IPS-20b (cell line): ENCODE measurements around the gene BCAS3.

Source experiments
- H3K27ac ChIP-seq: one replicate; pipeline ENCODE4 v1.5.1; 2013; ENCODE audit warnings: low read length
- H3K27me3 ChIP-seq: 2 replicates; pipeline ENCODE4 v1.6.1; 2013; ENCODE audit warnings: mild to moderate bottlenecking, low read length, inconsistent platforms; ENCODE audit not compliant: insufficient read depth
- H3K36me3 ChIP-seq: 2 replicates; pipeline ENCODE4 v1.6.1; 2013; ENCODE audit warnings: low read depth, mild to moderate bottlenecking, inconsistent platforms, low read length, moderate library complexity; ENCODE audit not compliant: insufficient read depth
- H3K4me1 ChIP-seq: 2 replicates; pipeline ENCODE4 v1.6.1; 2013; ENCODE audit warnings: mild to moderate bottlenecking, control low read depth, inconsistent platforms, low read length, moderate library complexity; ENCODE audit not compliant: insufficient read depth
- H3K4me3 ChIP-seq: 2 replicates; pipeline ENCODE4 v1.5.1; 2013; ENCODE audit warnings: mild to moderate bottlenecking, low read length, inconsistent platforms
- H3K9ac ChIP-seq: 2 replicates; pipeline ENCODE4 v1.6.1; 2013; ENCODE audit warnings: low read depth, mild to moderate bottlenecking, inconsistent platforms, low read length, moderate library complexity
- H3K9me3 ChIP-seq: 2 replicates; pipeline ENCODE4 v1.6.1; 2013; ENCODE audit warnings: mild to moderate bottlenecking, low read depth, low read length, inconsistent platforms; ENCODE audit not compliant: insufficient read depth

BCAS3 gene

DNA sequence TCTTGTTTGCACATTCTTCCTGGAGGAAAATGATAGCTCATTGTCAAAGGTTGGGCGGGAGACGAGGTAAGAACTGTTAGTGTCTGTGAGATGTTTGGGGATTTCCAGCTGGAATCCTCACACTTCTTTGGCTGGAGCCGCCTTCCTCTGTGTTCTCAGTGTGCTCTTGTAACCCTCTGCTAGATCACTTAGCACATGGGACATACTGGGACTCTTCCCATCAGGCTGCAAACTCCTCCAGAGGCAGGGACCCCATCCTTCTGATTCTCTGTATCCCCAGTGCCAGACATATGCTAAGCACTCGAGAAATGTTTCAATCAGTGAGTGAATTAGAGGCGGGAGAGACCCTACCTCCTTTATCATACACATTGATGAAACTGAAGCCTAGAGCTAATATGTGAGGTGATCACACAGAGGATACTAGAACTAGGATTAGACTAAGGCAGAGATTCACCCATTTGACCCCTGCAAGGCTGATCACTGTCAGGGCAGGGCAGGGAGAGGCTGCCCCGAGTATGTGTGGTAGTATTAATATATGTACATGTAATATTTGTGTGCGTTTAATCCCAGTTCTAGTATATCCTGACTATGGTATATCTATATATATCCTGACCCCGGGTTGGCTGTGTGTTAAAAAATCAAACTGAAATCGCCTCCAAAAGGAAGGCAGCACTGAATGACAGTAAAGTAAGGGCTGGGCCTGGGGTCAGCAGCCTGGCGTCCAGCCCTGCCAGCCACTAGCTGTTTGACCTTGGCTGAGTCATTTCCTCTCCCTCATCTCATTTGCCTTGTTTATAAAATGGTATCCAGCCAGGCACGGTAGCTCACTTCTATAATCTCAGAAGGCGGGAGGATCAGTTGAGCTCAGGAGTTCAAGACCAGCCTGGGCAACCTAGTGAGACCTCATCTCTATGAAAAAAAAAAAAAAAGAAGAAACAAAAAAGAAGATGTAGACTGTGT is 646.5 kb downstream of the BCAS3 start:
- no peak overlapping the region for H3K27ac ChIP-seq

GRCh38 chr17:61324950-61325349 is 647.3 kb downstream of the BCAS3 start:
- no peak overlapping the region for H3K27ac ChIP-seq
- no peak overlapping the region for H3K9ac ChIP-seq
- no peak overlapping the region for H3K4me3 ChIP-seq

More for the DNA sequence above, 646.5 kb downstream of the BCAS3 start:
- no peaks in the 10 kb centered on the region; the same call in 1 of the 2 replicates for H3K4me1 ChIP-seq
- no peaks in the 10 kb centered on the region for H3K36me3 ChIP-seq
- peaks cover 3% of the 10 kb centered on the region; the same call in 1 of the 2 replicates for H3K27me3 ChIP-seq
- H3K9me3 ChIP-seq, result no peaks in the 10 kb centered on the region
- no peak overlapping the region for H3K4me3 ChIP-seq
- no peak overlapping the region for H3K9ac ChIP-seq

DNA sequence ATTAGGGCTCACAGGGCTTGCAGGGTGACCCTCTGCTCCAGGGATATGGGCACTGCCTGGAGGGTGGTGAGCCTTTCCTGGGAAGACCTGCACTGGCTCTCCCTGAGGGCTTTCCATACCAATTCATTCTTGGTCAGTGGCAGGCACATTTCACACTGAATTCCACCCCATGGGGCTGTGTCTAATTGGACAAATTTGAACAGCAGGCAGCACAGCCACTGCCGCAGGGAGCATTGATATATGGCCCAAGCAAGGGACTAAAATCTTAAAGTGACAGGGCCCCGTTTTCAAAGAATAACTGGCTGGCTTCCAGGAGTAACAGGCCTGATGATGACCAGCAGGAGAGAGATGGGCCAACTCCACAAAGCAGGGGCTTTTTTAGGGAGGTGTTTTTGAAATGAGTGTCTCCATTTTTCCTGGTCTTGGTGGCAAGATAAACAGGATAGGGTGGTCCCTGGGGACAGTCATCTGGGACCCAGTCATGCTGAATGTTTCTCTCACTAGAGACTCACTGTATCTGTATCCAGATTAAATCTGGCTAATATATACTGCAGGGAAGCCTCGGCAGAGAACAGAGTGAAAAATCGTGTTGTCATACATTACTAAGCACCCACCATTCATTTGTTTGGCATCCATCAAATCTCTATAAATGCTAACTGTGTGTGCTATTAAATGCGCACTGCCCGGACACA is 647.9 kb downstream of the BCAS3 start:
- Histone ChIP-seq H3K27ac (no peak overlapping the region), H3K9ac (no peak overlapping the region), H3K9me3 (no peaks in the 10 kb centered on the region), H3K36me3 (no peaks in the 10 kb centered on the region), H3K27me3 (peaks cover 3% of the 10 kb centered on the region; the same call in 1 of the 2 replicates), H3K4me1 (no peaks in the 10 kb centered on the region; the same call in 1 of the 2 replicates), H3K4me3 (no peak overlapping the region)

More at GRCh38 chr17:61324950-61325349, 647.3 kb downstream of the BCAS3 start:
- Histone ChIP-seq H3K9me3 (no peaks in the 10 kb centered on the region), H3K36me3 (no peaks in the 10 kb centered on the region), H3K4me1 (no peaks in the 10 kb centered on the region; the same call in 1 of the 2 replicates), H3K27me3 (peaks cover 3% of the 10 kb centered on the region; the same call in 1 of the 2 replicates)

GRCh38 chr17:61326330-61326729 is 648.7 kb downstream of the BCAS3 start:
- no peak overlapping the region for H3K4me3 ChIP-seq
- H3K9ac ChIP-seq, result no peak overlapping the region
- H3K27ac ChIP-seq, result no peak overlapping the region
- no peaks in the 10 kb centered on the region for H3K36me3 ChIP-seq
- no peaks in the 10 kb centered on the region; the same call in 1 of the 2 replicates for H3K4me1 ChIP-seq
- H3K9me3 ChIP-seq, result no peaks in the 10 kb centered on the region
- peaks cover 3% of the 10 kb centered on the region; the same call in 1 of the 2 replicates for H3K27me3 ChIP-seq

- no peaks in the 10 kb centered on the region for H3K9me3 ChIP-seq
- no peak overlapping the region for H3K4me3 ChIP-seq
- H3K27me3 ChIP-seq, result peaks cover 3% of the 10 kb centered on the region; the same call in 1 of the 2 replicates
- H3K27ac ChIP-seq, result no peak overlapping the region
- no peaks in the 10 kb centered on the region; the same call in 1 of the 2 replicates for H3K4me1 ChIP-seq
- no peak overlapping the region for H3K9ac ChIP-seq
- H3K36me3 ChIP-seq, result no peaks in the 10 kb centered on the region
Observed at GRCh38 chr17:61328351-61328750, 650.7 kb downstream of the BCAS3 start.

- no peaks in the 10 kb centered on the region for H3K4me1 ChIP-seq
Observed at GRCh38 chr17:61330174-61331150, 652.8 kb downstream of the BCAS3 start.

DNA sequence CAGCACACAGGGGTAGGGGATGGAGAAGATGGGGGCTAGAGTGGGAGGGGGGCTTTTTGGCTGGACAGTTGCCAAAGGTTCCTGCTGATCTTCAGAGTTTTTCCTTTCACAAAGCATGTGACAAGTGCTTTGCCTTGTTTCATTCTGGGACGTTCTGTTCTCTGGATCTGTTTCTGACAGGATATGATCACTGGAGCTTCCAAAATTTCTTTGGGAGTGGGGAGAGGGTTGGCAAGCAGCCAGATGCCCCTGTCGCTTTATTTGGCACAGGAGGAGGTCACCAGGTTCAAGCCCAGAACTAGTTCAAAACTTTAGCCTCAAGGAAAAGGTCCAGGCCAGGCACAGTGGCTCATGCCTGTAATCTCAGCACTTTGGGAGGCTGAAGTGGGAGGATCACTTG is 653.5 kb downstream of the BCAS3 start:
- Histone ChIP-seq H3K9ac (no peak overlapping the region), H3K4me3 (no peak overlapping the region), H3K4me1 (no peaks in the 10 kb centered on the region), H3K27ac (no peak overlapping the region), H3K27me3 (peaks cover 3% of the 10 kb centered on the region; the same call in 1 of the 2 replicates), H3K36me3 (no peaks in the 10 kb centered on the region), H3K9me3 (no peaks in the 10 kb centered on the region)

More at GRCh38 chr17:61330174-61331150, 652.8 kb downstream of the BCAS3 start:
- no peak overlapping the region for H3K4me3 ChIP-seq
- no peak overlapping the region for H3K9ac ChIP-seq
- H3K27ac ChIP-seq, result no peak overlapping the region
- H3K27me3 ChIP-seq, result peaks cover 3% of the 10 kb centered on the region; the same call in 1 of the 2 replicates
- no peaks in the 10 kb centered on the region for H3K36me3 ChIP-seq
- H3K9me3 ChIP-seq, result no peaks in the 10 kb centered on the region

DNA sequence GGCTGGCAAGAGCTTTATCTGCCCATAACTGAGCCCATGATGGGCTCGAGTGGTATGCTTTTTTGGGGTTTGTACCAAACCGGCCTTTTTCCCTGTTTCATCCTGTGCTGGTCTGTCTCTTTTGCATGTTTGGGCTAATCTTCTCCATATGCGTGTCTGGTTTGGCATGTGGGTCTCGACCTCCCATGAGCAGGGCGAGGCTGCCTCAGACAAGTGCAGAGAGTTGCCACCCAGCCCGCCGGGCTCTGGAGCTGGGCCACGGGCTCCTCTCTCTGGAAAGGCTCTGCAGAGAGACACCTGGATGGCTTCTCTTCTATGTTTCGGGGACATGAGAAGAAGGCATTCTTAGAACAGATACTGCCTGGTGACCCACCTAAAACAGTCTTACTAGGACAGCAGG is 654.2 kb downstream of the BCAS3 start:
- Histone ChIP-seq H3K27me3 (no peaks in the 10 kb centered on the region), H3K9me3 (no peaks in the 10 kb centered on the region), H3K36me3 (no peaks in the 10 kb centered on the region), H3K4me1 (no peaks in the 10 kb centered on the region), H3K9ac (no peak overlapping the region), H3K27ac (no peak overlapping the region), H3K4me3 (no peak overlapping the region)

- Histone ChIP-seq H3K4me1 (0 out of 2 replicates have a peak, but pooled peaks cover 2% of the 10 kb centered on the region), H3K4me3 (no peak overlapping the region), H3K27ac (no peak overlapping the region), H3K36me3 (no peaks in the 10 kb centered on the region), H3K27me3 (no peaks in the 10 kb centered on the region), H3K9ac (no peak overlapping the region), H3K9me3 (no peaks in the 10 kb centered on the region)
Observed at GRCh38 chr17:61333136-61333535, 655.5 kb downstream of the BCAS3 start.

DNA sequence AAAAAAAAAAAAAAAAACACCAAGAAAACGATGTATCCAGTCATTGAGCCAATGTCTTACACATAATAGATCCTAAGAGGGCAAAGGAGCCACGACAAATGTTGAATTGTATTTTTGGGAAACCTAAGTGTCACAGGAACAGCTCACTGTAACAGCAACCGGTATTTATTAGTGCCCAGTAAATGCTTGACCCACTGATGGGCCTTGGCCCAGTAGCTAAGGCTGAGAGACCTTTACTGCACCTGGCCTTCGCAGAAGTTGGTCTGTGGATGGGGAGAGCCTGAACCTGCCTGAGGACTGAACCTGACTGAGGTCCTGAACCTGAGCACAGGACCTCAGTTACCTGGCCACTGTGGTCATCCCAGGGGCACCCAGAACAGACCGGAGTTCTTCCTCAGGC is 657.0 kb downstream of the BCAS3 start:
- Histone ChIP-seq H3K9me3 (no peaks in the 10 kb centered on the region), H3K4me1 (0 out of 2 replicates have a peak, but pooled peaks cover 2% of the 10 kb centered on the region), H3K9ac (no peak overlapping the region), H3K4me3 (no peak overlapping the region), H3K27me3 (no peaks in the 10 kb centered on the region), H3K27ac (no peak overlapping the region), H3K36me3 (no peaks in the 10 kb centered on the region)
